GM19238 (cell line): ENCODE results near the gene RIN3.
"Not testable (repeated sequence)": the region's sequence is repeated elsewhere in the genome, so short reads cannot be mapped to it uniquely, and the experiment has no call there.

Experiments used
- DNase-seq: peaks from one replicate; pipeline ENCODE4 v3.0.0; 2011; ENCODE audit warnings: low spot score; ENCODE audit not compliant: insufficient read length

RIN3 gene

GRCh38 chr14:92624764-92625163, 111.2 kb downstream of the RIN3 start:
- no peak for DNase-seq

- no peak for DNase-seq
These were observed 111.6 kb downstream of the RIN3 start for GRCh38 chr14:92625213-92625612.

GRCh38 chr14:92626041-92626440, 112.5 kb downstream of the RIN3 start:
- no peak for DNase-seq

DNA sequence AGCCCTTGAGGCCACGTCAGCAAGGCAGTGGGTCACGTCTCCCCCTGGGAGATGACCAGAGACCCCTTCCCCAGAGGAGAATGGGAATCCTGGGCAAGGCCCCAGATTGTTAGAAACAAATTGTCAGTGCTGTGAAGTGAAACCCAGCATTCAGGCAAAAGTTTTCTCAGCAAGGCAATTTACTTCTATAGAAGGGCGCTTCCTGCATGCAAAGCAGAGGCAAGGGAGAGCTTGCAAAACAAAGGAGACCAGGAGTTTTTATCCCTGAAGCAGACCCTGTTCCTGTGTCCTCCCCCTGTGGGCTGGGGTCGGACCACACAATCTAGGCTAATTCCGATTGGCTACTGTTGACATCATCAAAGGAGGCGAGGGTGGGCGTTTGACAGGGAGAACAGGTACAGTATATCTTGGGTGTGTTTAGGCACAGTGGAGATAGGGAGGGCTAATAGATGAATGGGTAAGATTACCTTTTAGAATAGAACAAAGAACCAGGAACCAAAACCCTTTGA, 114.2 kb downstream of the RIN3 start:
- DNase-seq, result no peak

DNA sequence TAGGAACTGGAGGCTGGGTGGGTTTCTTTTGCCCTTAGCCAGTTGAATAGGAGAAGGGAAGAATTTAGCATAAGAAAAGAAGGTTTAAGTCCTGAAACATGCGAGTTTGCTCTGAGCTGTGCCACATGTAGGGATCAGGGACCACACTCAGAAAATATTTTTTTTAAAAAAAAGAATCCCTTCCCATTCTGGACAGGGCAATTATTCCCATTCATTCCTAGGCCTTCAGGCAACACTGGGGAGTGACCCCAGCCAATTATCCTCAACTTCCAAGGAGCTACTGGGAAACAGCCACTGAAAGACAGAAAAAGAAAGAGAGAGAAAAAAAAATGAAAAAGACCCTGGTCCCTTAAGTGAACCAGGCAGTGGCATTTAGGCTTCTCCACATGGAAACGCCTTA, 115.1 kb downstream of the RIN3 start:
- DNase-seq, result no peak

- DNase-seq, result no peak
These were observed 116.8 kb downstream of the RIN3 start for GRCh38 chr14:92630367-92630766.

DNA sequence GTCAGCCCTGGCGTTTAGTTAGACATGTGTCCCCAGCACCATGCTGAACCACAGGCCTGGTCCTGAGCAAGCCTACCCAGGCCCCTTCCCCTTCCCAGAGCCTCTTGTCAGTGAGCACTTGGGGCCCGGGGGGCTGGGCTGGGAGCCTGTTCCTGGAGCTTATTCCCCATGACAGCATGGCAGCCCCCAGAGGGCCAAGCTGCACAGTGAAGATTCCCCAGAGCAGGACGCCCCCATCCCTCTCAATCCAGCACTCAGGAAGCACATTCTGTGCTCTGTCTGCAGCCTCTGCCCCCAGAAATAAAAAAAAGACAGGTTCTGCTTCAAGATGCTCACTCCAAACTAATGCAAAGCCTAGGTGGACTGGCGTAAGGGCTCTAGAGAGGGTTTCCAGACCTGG, 117.5 kb downstream of the RIN3 start:
- DNase-seq, result no peak

- DNase-seq, result no peak
These were observed 119.1 kb downstream of the RIN3 start for GRCh38 chr14:92632546-92633273.

GRCh38 chr14:92633274-92633616, 119.7 kb downstream of the RIN3 start:
- DNase-seq, result no peak

- no peak for DNase-seq
These were observed 120.1 kb downstream of the RIN3 start for GRCh38 chr14:92633724-92634123.

DNA sequence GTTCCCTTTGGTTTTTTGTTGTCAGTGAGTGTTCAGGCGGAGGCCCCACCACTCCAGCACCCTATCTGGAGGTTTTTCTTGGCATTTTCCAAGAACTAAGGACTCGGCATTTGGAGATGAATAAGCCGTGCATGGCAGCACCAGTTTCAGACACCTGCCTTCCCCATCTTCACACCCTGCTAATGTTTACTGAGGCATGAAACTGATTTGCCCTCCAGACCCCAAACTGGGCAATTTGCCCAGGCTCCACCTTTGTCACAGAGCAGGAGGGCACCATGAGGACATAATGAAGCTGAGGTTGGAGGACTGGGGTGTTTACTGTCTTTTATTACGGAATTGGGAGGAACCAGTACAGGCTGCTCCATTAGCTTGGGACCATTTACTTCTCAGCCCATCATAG, 121.5 kb downstream of the RIN3 start:
- no peak for DNase-seq

- no peak for DNase-seq
These were observed 122.3 kb downstream of the RIN3 start for GRCh38 chr14:92635896-92636295.

- no peak for DNase-seq
These were observed 123.6 kb downstream of the RIN3 start for GRCh38 chr14:92637228-92637627.

DNA sequence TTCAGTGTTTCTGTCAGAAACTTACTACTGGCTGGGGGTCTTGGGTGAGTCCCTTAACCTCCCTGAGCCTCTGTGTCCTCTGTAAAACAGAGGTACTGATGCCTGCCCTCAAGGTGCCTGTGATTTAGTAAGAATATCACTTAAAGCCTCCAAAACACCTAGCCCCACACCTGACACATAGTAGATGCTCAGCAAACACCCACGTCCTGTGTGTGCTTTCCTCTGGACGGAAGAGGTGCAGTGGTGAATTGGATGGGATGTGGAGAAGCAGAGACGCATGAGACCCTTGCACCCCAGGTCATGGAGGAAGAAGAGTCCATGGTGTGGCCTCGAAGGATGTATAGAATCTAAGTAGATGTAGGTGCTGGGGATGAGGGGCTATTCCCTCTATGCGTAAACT, 124.3 kb downstream of the RIN3 start:
- DNase-seq, result no peak

GRCh38 chr14:92638266-92638665, 124.7 kb downstream of the RIN3 start:
- no peak for DNase-seq

- DNase-seq, result no peak
These were observed 125.3 kb downstream of the RIN3 start for GRCh38 chr14:92638904-92639303.

GRCh38 chr14:92639472-92640117, 126.0 kb downstream of the RIN3 start:
- DNase-seq, result not testable (repeated sequence)

DNA sequence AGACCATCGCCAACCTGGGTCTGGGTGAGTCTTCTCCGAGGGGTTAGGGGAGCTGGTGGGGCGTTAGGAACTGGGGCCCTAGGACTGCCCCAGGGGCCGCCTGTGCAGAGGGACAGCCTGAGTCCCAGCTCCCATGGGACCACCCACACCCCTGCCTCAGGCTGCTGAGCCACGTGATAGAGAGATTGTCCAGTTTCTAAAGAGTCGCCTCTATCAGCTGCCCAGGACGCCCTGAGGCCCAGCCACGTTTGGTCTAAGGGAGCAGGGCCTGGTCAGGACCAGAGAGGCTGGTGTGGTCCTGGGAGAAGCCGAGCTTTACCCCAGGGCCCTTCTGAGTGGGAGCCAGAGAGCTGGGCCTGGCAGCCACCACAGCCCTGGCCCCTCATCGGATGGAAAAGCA, 127.7 kb downstream of the RIN3 start:
- no peak for DNase-seq

- no peak for DNase-seq
These were observed 130.8 kb downstream of the RIN3 start for GRCh38 chr14:92644171-92644969.

GRCh38 chr14:92644970-92645515, 131.5 kb downstream of the RIN3 start:
- no peak for DNase-seq

GRCh38 chr14:92645841-92646478, 132.4 kb downstream of the RIN3 start:
- DNase-seq, result no peak
